Upper lobe of left lung (tissue), 4 donors: ENCODE measurements around the gene HOXD13.

Source experiments
- CTCF ChIP-seq, 6 experiments: fragments of 450-650 bp in 4 of 6; fragments of 200-600 bp in 2 of 6; sonication (generic) in 2 of 6; IDR thresholded peaks; one replicate each; pipeline ENCODE4 v1.5.1; 2016 to 2019; ENCODE audit warnings: antibody characterized with exemption in 6 of 6
- POLR2A ChIP-seq, 4 donors: fragments of 450-650 bp; IDR thresholded peaks; one replicate each; pipeline ENCODE4 v1.5.1; 2016 to 2017; ENCODE audit warnings: antibody characterized with exemption in 4 of 4, mild to moderate bottlenecking in 2 of 4
- POLR2AphosphoS5 ChIP-seq, 2 donors: sonication (generic); formaldehyde crosslinking; IDR thresholded peaks; one replicate each; pipeline ENCODE4 v1.5.1; 2017; ENCODE audit warnings: antibody characterized with exemption in 2 of 2

- TF ChIP-seq CTCF (IDR thresholded peaks at IDR 0.05) = no peak
- no peak for TF ChIP-seq POLR2AphosphoS5 (IDR thresholded peaks at IDR 0.05)
- no peak for TF ChIP-seq POLR2A (IDR thresholded peaks at IDR 0.05)
These were observed 44.1 kb downstream of the HOXD13 start for GRCh38 chr2:176136374-176137251.
